ENCODE measurements around the gene SPACDR. TPM values are rescaled to one million over a fixed set of nuclear protein-coding genes. Genes with fewer than 3 reads are reported as not detected.

SPACDR gene
- total and polyA plus RNA-seq, 2 donors (not counting 1 experiment from before 2014, with no cell fraction given): 2.1 to 3.7 TPM

DNA sequence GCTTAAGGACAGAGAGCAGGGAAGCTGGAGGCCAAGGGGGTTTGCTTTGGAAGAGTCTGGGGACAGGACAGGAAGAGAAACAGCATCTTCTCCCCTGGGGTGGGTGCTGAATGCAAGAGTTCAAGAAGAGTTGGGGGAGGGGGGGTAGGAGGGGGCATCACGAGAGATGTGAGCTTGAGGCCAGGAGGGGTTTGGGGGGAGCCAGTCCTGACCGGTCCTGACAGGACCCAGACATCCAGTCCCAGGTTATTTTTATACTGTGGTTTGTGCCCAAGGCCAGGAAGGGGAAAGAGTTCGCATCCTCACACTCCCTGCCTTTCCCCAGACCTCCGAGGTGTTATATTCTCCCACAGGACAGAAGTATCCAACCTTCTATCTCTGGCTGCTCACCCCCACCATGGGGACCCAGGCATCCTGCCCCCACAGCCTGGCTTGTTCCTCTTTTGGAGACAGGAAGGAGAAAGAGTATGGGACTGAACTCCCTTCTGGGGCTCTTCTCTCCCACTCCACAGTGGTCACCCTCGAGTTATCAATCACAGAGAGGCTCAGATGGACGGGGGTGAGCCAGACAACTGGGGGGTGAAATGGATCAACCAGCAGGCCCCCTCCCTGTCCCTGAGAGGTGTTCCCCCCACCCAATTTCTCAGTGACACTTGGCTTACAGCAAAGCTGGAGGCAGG is 12.2 kb upstream of the SPACDR start:
- peaks cover 34 to 55% of the 10 kb centered on the region in 2 donors for H3K4me1 ChIP-seq (ENCODE audit: control insufficient read depth in 2 of 2, insufficient read depth in 2 of 2, low read length in 2 of 2)
- Mint-ChIP-seq H3K9me3 (ENCODE audit: insufficient read depth) (no peaks in the 10 kb centered on the region), H3K4me3 (peak overlapping the region; percentile 97), H3K4me1 (peaks cover 44% of the 10 kb centered on the region), H3K27ac (peak overlapping the region; percentile 85), H3K27me3 (no peaks in the 10 kb centered on the region)
- H2AFZ ChIP-seq (ENCODE audit: insufficient read depth, low read depth, low read length, poor library complexity, severe bottlenecking): no peak overlapping the region
- H3K36me3 ChIP-seq (replicated peaks in 1 of 2; ENCODE audit: control extremely low read depth in 1 of 2, control insufficient read depth in 1 of 2, extremely low read depth in 1 of 2, insufficient read depth in 2 of 2, low read length in 1 of 2): peaks cover 1 to 27% of the 10 kb centered on the region in 2 experiments
- TF ChIP-seq EZH2 (IDR thresholded peaks at IDR 0.05; ENCODE audit: borderline replicate concordance, insufficient read depth, low read depth, low read length, poor library complexity, severe bottlenecking): no peak
- TF ChIP-seq, protein P1, sequence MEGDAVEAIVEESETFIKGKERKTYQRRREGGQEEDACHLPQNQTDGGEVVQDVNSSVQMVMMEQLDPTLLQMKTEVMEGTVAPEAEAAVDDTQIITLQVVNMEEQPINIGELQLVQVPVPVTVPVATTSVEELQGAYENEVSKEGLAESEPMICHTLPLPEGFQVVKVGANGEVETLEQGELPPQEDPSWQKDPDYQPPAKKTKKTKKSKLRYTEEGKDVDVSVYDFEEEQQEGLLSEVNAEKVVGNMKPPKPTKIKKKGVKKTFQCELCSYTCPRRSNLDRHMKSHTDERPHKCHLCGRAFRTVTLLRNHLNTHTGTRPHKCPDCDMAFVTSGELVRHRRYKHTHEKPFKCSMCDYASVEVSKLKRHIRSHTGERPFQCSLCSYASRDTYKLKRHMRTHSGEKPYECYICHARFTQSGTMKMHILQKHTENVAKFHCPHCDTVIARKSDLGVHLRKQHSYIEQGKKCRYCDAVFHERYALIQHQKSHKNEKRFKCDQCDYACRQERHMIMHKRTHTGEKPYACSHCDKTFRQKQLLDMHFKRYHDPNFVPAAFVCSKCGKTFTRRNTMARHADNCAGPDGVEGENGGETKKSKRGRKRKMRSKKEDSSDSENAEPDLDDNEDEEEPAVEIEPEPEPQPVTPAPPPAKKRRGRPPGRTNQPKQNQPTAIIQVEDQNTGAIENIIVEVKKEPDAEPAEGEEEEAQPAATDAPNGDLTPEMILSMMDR (IDR thresholded peaks at IDR 0.05): no peak
- POLR2A ChIA-PET: interaction anchor here (1.2 kb wide), 1 partner anchor 11 kb away, joined by 7 read pairs; no protein-coding TSS in a partner anchor
- WGBS (ENCODE audit: insufficient coverage): 0% methylated on average over 1 of the region's 6 CpGs
- H3K27me3 ChIP-seq (replicated peaks in 1 of 4; ENCODE audit: control extremely low read depth in 1 of 4, control insufficient read depth in 3 of 4, insufficient read depth in 4 of 4, low read length in 3 of 4): no peaks in the 10 kb centered on the region
- H4K20me1 ChIP-seq (ENCODE audit: control insufficient read depth, insufficient read depth, low read length, poor library complexity, severe bottlenecking): peaks cover 48% of the 10 kb centered on the region
- CTCF ChIA-PET: interaction anchor here (1.0 to 4.2 kb wide), 3 partner anchors 83 to 215 kb away, joined by 5 to 18 read pairs (median 7); partner anchors contain the start of genes FBXO24 and LRCH4
- H3K27ac ChIP-seq (ENCODE audit: low read length in 2 of 2): peak overlapping the region; percentile 33 to 89
- H3K4me2 ChIP-seq (replicated peaks; ENCODE audit: low read depth, low read length, poor library complexity, severe bottlenecking): peak overlapping the region; percentile 97
- peak overlapping the region in 4 of 5 experiments; percentile 34 to 97 (median 93) for H3K4me3 ChIP-seq (ENCODE audit: control extremely low read depth in 1 of 5, extremely low read depth in 1 of 5, insufficient read depth in 1 of 5, low read depth in 2 of 5, low read length in 4 of 5)
- H3K79me2 ChIP-seq (ENCODE audit: control insufficient read depth, insufficient read depth, low read length): peaks cover 50% of the 10 kb centered on the region
- DNase-seq (no peak), ATAC-seq (ENCODE audit: low read depth) (no peak)
- H3K9ac ChIP-seq (ENCODE audit: low read length): peak overlapping the region; percentile 96
- intact Hi-C loops (cut with micrococcal nuclease): loop anchor here (5.0 to 10.0 kb wide), 2 partner anchors 229 to 376 kb away; partner anchors contain the start of genes POP7 and SLC12A9
- H3K9me3 ChIP-seq (ENCODE audit: control extremely low read depth in 1 of 3, control insufficient read depth in 2 of 3, insufficient read depth in 1 of 3, low read length in 2 of 3): no peaks in the 10 kb centered on the region

DNA sequence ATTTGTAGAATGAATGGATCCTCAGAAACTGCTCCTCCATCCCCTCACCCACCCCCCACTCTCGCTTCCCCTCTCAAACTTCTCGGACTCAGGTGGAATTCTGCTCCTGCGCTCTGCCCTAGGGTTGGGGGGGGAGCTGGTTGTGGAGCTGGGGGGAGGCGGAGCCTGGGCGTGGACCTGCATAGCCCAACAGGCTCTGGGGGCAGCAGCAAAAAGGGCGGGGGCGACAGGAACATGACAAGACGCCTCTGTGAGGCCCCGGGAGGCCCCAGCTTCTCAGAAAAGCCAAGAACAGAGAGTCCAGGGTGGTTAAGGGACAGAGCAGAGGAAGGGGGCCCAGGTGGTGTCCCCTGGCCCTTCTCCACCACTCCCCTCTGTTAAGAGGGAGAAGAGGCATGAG is 11.5 kb upstream of the SPACDR start:
- Mint-ChIP-seq H3K27me3 (no peaks in the 10 kb centered on the region), H3K9me3 (ENCODE audit: insufficient read depth) (no peaks in the 10 kb centered on the region), H3K4me3 (peak overlapping the region; percentile 97), H3K4me1 (peaks cover 46% of the 10 kb centered on the region), H3K27ac (peak overlapping the region; percentile 85)
- Histone ChIP-seq H3K9ac (ENCODE audit: low read length) (peak overlapping the region; percentile 96), H3K9me3 (ENCODE audit: control extremely low read depth in 1 of 3, control insufficient read depth in 2 of 3, insufficient read depth in 1 of 3, low read length in 2 of 3) (no peaks in the 10 kb centered on the region), H3K27me3 (replicated peaks in 1 of 4; ENCODE audit: control extremely low read depth in 1 of 4, control insufficient read depth in 3 of 4, insufficient read depth in 4 of 4, low read length in 3 of 4) (no peaks in the 10 kb centered on the region), H4K20me1 (ENCODE audit: control insufficient read depth, insufficient read depth, low read length, poor library complexity, severe bottlenecking) (peaks cover 50% of the 10 kb centered on the region), H3K79me2 (ENCODE audit: control insufficient read depth, insufficient read depth, low read length) (peaks cover 50% of the 10 kb centered on the region), H3K36me3 (replicated peaks in 1 of 2; ENCODE audit: control extremely low read depth in 1 of 2, control insufficient read depth in 1 of 2, extremely low read depth in 1 of 2, insufficient read depth in 2 of 2, low read length in 1 of 2) (peaks cover 1 to 31% of the 10 kb centered on the region in 2 experiments), H3K4me3 (ENCODE audit: control extremely low read depth in 1 of 5, extremely low read depth in 1 of 5, insufficient read depth in 1 of 5, low read depth in 2 of 5, low read length in 4 of 5) (no peak overlapping the region), H3K4me1 (ENCODE audit: control insufficient read depth in 2 of 2, insufficient read depth in 2 of 2, low read length in 2 of 2) (peaks cover 34 to 55% of the 10 kb centered on the region in 2 donors), H3K4me2 (replicated peaks; ENCODE audit: low read depth, low read length, poor library complexity, severe bottlenecking) (peak overlapping the region; percentile 97), H3K27ac (ENCODE audit: low read length in 2 of 2) (peak overlapping the region in 1 of 2 donors; percentile 89), H2AFZ (ENCODE audit: insufficient read depth, low read depth, low read length, poor library complexity, severe bottlenecking) (no peak overlapping the region)
- ChIA-PET CTCF (interaction anchor here (0.9 to 4.2 kb wide), 4 partner anchors 84 to 217 kb away, joined by 4 to 18 read pairs (median 6); partner anchors contain the start of genes FBXO24 and LRCH4), POLR2A (interaction anchor here (1.2 kb wide), 1 partner anchor 11 kb away, joined by 7 read pairs; no protein-coding TSS in a partner anchor)
- DNase-seq: no peak
- intact Hi-C loops (cut with micrococcal nuclease): loop anchor here (5.0 to 10.0 kb wide), 2 partner anchors 229 to 377 kb away; partner anchors contain the start of genes POP7 and SLC12A9
- 38% methylated on average over 3 of the region's 9 CpGs for WGBS (ENCODE audit: insufficient coverage)
- TF ChIP-seq, protein P1 (IDR thresholded peaks at IDR 0.05): no peak
- no peak for TF ChIP-seq EZH2 (IDR thresholded peaks at IDR 0.05; ENCODE audit: borderline replicate concordance, insufficient read depth, low read depth, low read length, poor library complexity, severe bottlenecking)
- ATAC-seq (ENCODE audit: low read depth): no peak
